HepG2 (cell line): ENCODE measurements around the gene KATNAL2. TPM values are rescaled to one million over a fixed set of nuclear protein-coding genes. Genes with fewer than 3 reads are reported as not detected.
A peak's percentile ranks its signal among the peaks of the same experiment; 100 is the strongest.
"Not testable (repeated sequence)": the region's sequence is repeated elsewhere in the genome, so short reads cannot be mapped to it uniquely, and the experiment has no call there.

Experiments
- ATAC-seq: fragments of 200-7000 bp; cut with Tn5 transposase; 3 replicates; pipeline ENCODE4 v1.9.1; 2020; ENCODE audit warnings: mild to moderate bottlenecking, moderate library complexity
- BruUV-seq: library from RNA; stranded (reverse); fragments of 400-500 nt; replicated peaks from 2 replicates; lab custom pipeline; 2021; lab: Mats Ljungman, UMichigan
- CTCF ChIA-PET: fragments of 300-600 bp; formaldehyde crosslinking; extraction: SDS; loops from one replicate; lab custom pipeline; 2021; ENCODE audit warnings: low total read pairs, inconsistent platforms, low intra/inter-chr PET ratio; lab: Yijun Ruan, JAX
- POLR2A ChIA-PET: fragments of 350-600 bp; sonication (Branson Sonifier 250); formaldehyde crosslinking; loops from one replicate; lab custom pipeline; 2020; ENCODE audit warnings: antibody characterized with exemption, inconsistent platforms; lab: Yijun Ruan, JAX
- DNase-seq: peaks from one replicate; pipeline ENCODE4 v3.0.0-alpha.2; 2015; ENCODE audit warnings: low spot score
- FAIRE-seq: peaks from 3 replicates; lab custom pipeline; 2011; peaks lifted over from hg19 to GRCh38; lab: Jason Lieb, UNC
- H2AFZ ChIP-seq: one replicate; pipeline ENCODE4 v1.6.1; 2011; ENCODE audit warnings: low read length, inconsistent platforms
- H3K27ac ChIP-seq: fragments of 300-600 bp; 3 replicates; pipeline ENCODE4 v1.8.0; 2011; ENCODE audit warnings: mixed run types, mild to moderate bottlenecking, mixed read lengths, low read length, inconsistent platforms; ENCODE audit not compliant: insufficient read depth; ENCODE audit errors: extremely low read length
- H3K27me3 ChIP-seq, 2 experiments: fragments of 200-600 bp in 1 of 2; 2 replicates in 1 of 2; 3 replicates in 1 of 2; pipeline versions ENCODE4 v1.6.0 to v1.8.0; 2011; ENCODE audit warnings: low read length in 2 of 2, mild to moderate bottlenecking in 2 of 2, moderate library complexity in 2 of 2, inconsistent platforms in 1 of 2; ENCODE audit not compliant: insufficient read depth in 2 of 2, control insufficient read depth in 1 of 2
- H3K36me3 ChIP-seq, 2 experiments: fragments of 200-600 bp in 1 of 2; replicated peaks in 1 of 2; 2 replicates in 1 of 2; 3 replicates in 1 of 2; pipeline versions ENCODE4 v1.5.1 to v1.8.0; 2011; ENCODE audit warnings: low read length in 2 of 2, inconsistent platforms in 1 of 2; ENCODE audit not compliant: insufficient read depth in 2 of 2, control insufficient read depth in 1 of 2
- H3K4me1 ChIP-seq: 2 replicates; pipeline ENCODE4 v1.5.1; 2012; ENCODE audit warnings: low read length, inconsistent platforms; ENCODE audit not compliant: insufficient read depth
- H3K4me2 ChIP-seq: 2 replicates; pipeline ENCODE4 v1.6.0; 2011; ENCODE audit warnings: low read depth, low read length, inconsistent platforms
- H3K4me3 ChIP-seq, 3 experiments: fragments of 200-600 bp in 1 of 3; sonication (generic), shearing (Covaris generic) in 1 of 3; replicated peaks in 1 of 3; 2 replicates each; pipeline ENCODE4 v1.5.1; 2011 to 2016; ENCODE audit warnings: low read length in 3 of 3, inconsistent platforms in 2 of 3, low read depth in 2 of 3, mild to moderate bottlenecking in 2 of 3, control low read depth in 1 of 3, mixed read lengths in 1 of 3; ENCODE audit not compliant: insufficient read depth in 1 of 3
- H3K79me2 ChIP-seq: one replicate; pipeline ENCODE4 v1.6.1; 2011; ENCODE audit warnings: low read length, inconsistent platforms; ENCODE audit not compliant: insufficient read depth
- H3K9ac ChIP-seq: 2 replicates; pipeline ENCODE4 v1.6.0; 2011; ENCODE audit warnings: mild to moderate bottlenecking, low read depth, low read length, inconsistent platforms; ENCODE audit not compliant: insufficient read depth
- H3K9me3 ChIP-seq: 2 replicates; pipeline ENCODE4 v1.5.1; 2012; ENCODE audit warnings: mild to moderate bottlenecking, low read length
- H4K20me1 ChIP-seq: 2 replicates; pipeline ENCODE4 v1.6.0; 2011; ENCODE audit warnings: inconsistent platforms, mild to moderate bottlenecking, low read length, moderate library complexity; ENCODE audit not compliant: insufficient read depth
- HOXA9 ChIP-seq: sonication (generic); formaldehyde crosslinking; IDR thresholded peaks from 2 replicates; pipeline ENCODE4 v1.8.1; 2022; ENCODE audit warnings: missing genetic modification reagents, mild to moderate bottlenecking, moderate library complexity, borderline replicate concordance
- WGBS: methylation state at CpG from one replicate; pipeline ENCODE4 v1.1.6; 2017; ENCODE audit warnings: low lambda C conversion rate; 5-methylcytosine and 5-hydroxymethylcytosine counted together
- in situ Hi-C: cut with HindIII; loops from 2 replicates; pipeline ENCODE4 v1.10.0; 2017; ENCODE audit warnings: low pct_unique_long_range_greater_than_20kb; ENCODE audit not compliant: extremely low pct_ligation_motif_present
- intact Hi-C: fragments of 100-400 bp; cut with micrococcal nuclease; formaldehyde crosslinking; loops from one replicate; pipeline ENCODE4 v1.10.0; 2022; ENCODE audit not compliant: unreplicated experiment
- polyA plus RNA-seq, 8 experiments: library from polyadenylated mRNA; depleted of rRNA in 3 of 8; stranded (reverse) in 7 of 8; unstranded in 1 of 8; fragments of >200 nt; fragmentation: Illumina TruSeq in 4 of 8; extraction: Trizol in 4 of 8; gene quantifications; 2 replicates each; pipeline versions ENCODE4 v1.2.1 to v1.2.3, GENCODE V29; 2011 to 2016; ENCODE audit warnings: low read depth in 4 of 8, missing spikeins in 1 of 8, mixed read lengths in 1 of 8; ENCODE audit not compliant: insufficient read depth in 1 of 8
- total RNA-seq, 5 experiments: library from RNA; depleted of rRNA; stranded (reverse); fragments of >200 nt; fragmentation: Illumina TruSeq; extraction: Trizol; gene quantifications; 2 replicates each; pipeline ENCODE4 v1.2.3, GENCODE V29; 2016; ENCODE audit warnings: low read depth in 1 of 5
- TF ChIP-seq, protein P1 (sequence below): sonication (generic); formaldehyde crosslinking; IDR thresholded peaks from 2 replicates; pipeline ENCODE4 v1.5.1; 2020; ENCODE audit warnings: missing genetic modification reagents, mild to moderate bottlenecking, borderline replicate concordance

The KATNAL2 gene
- total and polyA plus RNA-seq, 2 of the 13 experiments (the other 11 are each of a cell fraction or from before 2014, with no cell fraction given): not detected

- no peaks in the 10 kb centered on the region for H3K36me3 ChIP-seq
- CTCF ChIA-PET: no interaction called here
- 20% methylated on average over 5 of the region's 5 CpGs for WGBS
- DNase-seq (no peak), FAIRE-seq (no peak), ATAC-seq (no peak)
- H3K79me2 ChIP-seq: no peaks in the 10 kb centered on the region
- in situ Hi-C loops: no loop called here
- no peaks in the 10 kb centered on the region for H3K9me3 ChIP-seq
- TF ChIP-seq, protein P1, sequence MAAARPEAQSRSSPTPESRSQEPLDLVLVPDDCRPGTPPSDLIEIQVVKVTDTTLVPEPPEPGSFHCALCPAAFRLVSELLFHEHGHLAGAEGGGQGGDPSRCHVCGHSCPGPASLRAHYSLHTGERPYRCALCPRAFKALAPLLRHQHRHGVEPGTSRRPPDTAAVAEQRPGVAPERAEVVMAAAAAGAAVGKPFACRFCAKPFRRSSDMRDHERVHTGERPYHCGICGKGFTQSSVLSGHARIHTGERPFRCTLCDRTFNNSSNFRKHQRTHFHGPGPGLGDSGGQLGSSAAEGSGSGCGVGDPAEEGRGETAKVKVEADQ (CRISPR knock-in tag): no peak
- BruUV-seq: no TSS peak
- no peak overlapping the region for H3K9ac ChIP-seq
- H3K4me1 ChIP-seq: no peaks in the 10 kb centered on the region
- H3K27ac ChIP-seq: no peak overlapping the region
- no peak overlapping the region for H2AFZ ChIP-seq
- POLR2A ChIA-PET: no interaction called here
- H4K20me1 ChIP-seq: no peaks in the 10 kb centered on the region
- no peak overlapping the region for H3K4me3 ChIP-seq
- intact Hi-C loops: no loop called here
- H3K4me2 ChIP-seq: no peak overlapping the region
- H3K27me3 ChIP-seq: no peaks in the 10 kb centered on the region
These were observed 35.8 kb downstream of the KATNAL2 start for GRCh38 chr18:46953195-46953594.

DNA sequence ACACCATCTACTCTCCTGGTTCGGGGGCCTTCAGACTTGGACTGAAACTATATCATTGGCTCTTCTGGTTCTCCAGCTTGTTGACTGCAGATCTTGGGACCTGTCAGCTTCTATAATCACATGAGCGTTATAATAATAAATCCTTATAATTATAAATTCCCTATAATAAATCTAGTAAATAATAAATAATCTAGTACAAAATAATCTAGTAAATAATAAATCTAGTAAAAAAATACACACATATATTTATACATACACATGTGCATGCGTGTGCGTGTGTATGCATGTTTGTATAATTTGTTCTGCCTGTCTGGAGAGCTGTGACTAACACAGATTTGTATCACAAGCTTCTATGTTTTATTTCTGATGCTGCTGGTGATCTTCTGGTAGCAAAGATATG, 40.8 kb downstream of the KATNAL2 start:
- FAIRE-seq: no peak

DNA sequence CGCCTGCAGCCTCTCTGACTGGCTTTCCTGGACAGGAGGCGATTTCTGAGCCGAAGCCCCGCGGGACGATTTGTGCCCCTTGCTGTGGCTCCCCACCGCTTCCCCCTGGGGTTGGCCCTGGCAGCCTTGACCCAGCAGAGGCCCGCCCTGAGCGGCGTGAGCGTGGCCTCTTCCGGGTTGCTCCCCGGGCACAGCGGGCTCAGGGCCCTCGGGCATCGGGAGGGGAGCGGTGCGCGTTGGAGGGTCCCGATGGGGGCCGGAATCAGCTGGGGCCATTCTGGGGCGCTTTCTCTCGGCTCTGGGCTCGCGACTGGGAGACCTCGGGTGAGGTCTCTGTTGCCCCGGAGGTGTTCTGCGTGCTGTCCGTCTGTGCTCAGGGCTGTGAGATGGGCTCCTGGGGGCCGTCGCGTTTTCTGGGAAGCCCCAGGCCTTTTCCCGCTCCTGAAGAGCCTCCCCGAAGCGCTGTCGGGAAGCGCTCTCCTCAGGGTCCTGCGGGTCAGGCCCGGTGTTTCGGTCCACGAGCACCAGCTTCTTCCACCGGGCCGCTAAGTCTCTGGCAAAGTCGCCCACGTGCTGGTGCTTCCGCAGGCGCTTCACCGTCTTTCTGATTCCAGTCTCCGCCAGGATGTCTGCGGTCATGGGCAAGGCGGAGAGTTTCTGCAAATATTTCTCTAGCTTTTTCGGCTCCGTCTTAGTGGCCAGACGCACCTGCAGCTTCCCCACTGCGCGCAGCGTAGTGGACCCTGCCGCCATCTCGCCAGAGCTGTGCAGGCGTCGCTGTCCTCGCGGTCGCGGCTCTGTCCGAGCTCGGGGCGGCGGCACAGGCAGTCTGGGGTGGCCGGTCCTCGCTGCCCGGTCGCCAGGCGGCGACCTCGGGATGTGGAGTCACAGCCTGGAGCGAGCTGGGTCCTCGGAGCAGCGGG, 46.5 kb downstream of the KATNAL2 start:
- FAIRE-seq, intact Hi-C loops, POLR2A ChIA-PET, in situ Hi-C loops, H4K20me1 ChIP-seq, H3K79me2 ChIP-seq, H3K9ac ChIP-seq, H3K27me3 ChIP-seq, DNase-seq, H3K36me3 ChIP-seq, H2AFZ ChIP-seq, H3K4me3 ChIP-seq, CTCF ChIA-PET, H3K27ac ChIP-seq, BruUV-seq, H3K4me2 ChIP-seq, H3K9me3 ChIP-seq, H3K4me1 ChIP-seq: not testable (repeated sequence)
- WGBS: no CpG with 5 or more reads among the region's 79 CpGs
- ATAC-seq: peak; percentile 12; the same call in 2 of the 3 replicates

More for the DNA sequence above, 40.8 kb downstream of the KATNAL2 start:
- ChIA-PET POLR2A (no interaction called here), CTCF (no interaction called here)
- H3K27ac ChIP-seq: no peak overlapping the region
- WGBS: 40% methylated on average over 4 of the region's 4 CpGs
- H4K20me1 ChIP-seq: no peaks in the 10 kb centered on the region
- DNase-seq (no peak), ATAC-seq (no peak)
- no peaks in the 10 kb centered on the region for H3K36me3 ChIP-seq
- no peak for TF ChIP-seq HOXA9 (CRISPR knock-in tag)
- BruUV-seq: no TSS peak
- no peak overlapping the region for H3K4me2 ChIP-seq
- no peaks in the 10 kb centered on the region for H3K79me2 ChIP-seq
- no peak overlapping the region for H3K9ac ChIP-seq
- H3K4me1 ChIP-seq: no peaks in the 10 kb centered on the region
- H2AFZ ChIP-seq: no peak overlapping the region
- no peak overlapping the region for H3K4me3 ChIP-seq
- no peaks in the 10 kb centered on the region for H3K9me3 ChIP-seq
- peaks cover 0 to 4% of the 10 kb centered on the region in 2 experiments; a peak in 1 of 5 replicates for H3K27me3 ChIP-seq
- intact Hi-C loops: no loop called here
- in situ Hi-C loops: no loop called here
